K562 (cell line): ENCODE results near the gene GUCA2B. TPM values are rescaled to one million over a fixed set of nuclear protein-coding genes. Genes with fewer than 3 reads are reported as not detected.

Experiments used
- ATAC-seq: fragments of 200-7000 bp; cut with Tn5 transposase; 3 replicates; pipeline ENCODE4 v1.9.1; 2020; ENCODE audit warnings: moderate library complexity
- BruUV-seq: library from RNA; stranded (reverse); fragments of 400-500 nt; replicated peaks from 2 replicates; lab custom pipeline; 2021; lab: Mats Ljungman, UMichigan
- CTCF ChIA-PET: fragments of 300-600 bp; formaldehyde crosslinking; extraction: SDS; loops from one replicate; lab custom pipeline; 2021; ENCODE audit warnings: low intra/inter-chr PET ratio; lab: Yijun Ruan, JAX
- POLR2A ChIA-PET: fragments of 300-600, 350-650 bp; sonication (Branson Sonifier 250); formaldehyde crosslinking; extraction: SDS; loops from one replicate; lab custom pipeline; 2021; ENCODE audit warnings: antibody characterized with exemption, inconsistent platforms; lab: Yijun Ruan, JAX
- DNase-seq, 4 experiments: peaks; one replicate each; pipeline versions ENCODE4 v3.0.0 to v3.0.0-alpha.2; 2011 to 2018; ENCODE audit warnings: low spot score in 3 of 4, mixed read lengths in 3 of 4; ENCODE audit errors: extremely low read depth in 1 of 4
- FAIRE-seq: peaks from 2 replicates; lab custom pipeline; 2011; peaks lifted over from hg19 to GRCh38; lab: Jason Lieb, UNC
- H2AFZ ChIP-seq: 2 replicates; pipeline ENCODE4 v1.6.0; 2011; ENCODE audit warnings: low read depth, low read length, control low read depth, inconsistent platforms
- H3K27ac ChIP-seq: fragments of 200-600 bp; 3 replicates; pipeline ENCODE4 v1.8.0; 2011; ENCODE audit warnings: low read depth, mild to moderate bottlenecking, control low read depth, inconsistent platforms, low read length, moderate library complexity, mixed read lengths; ENCODE audit errors: extremely low read depth
- H3K27me3 ChIP-seq, 2 experiments: fragments of 300-600 bp in 1 of 2; 2 replicates in 1 of 2; 3 replicates in 1 of 2; pipeline versions ENCODE4 v1.6.0 to v1.8.0; 2011; ENCODE audit warnings: inconsistent platforms in 2 of 2, low read length in 2 of 2, mild to moderate bottlenecking in 1 of 2, mixed read lengths in 1 of 2, moderate library complexity in 1 of 2; ENCODE audit not compliant: control insufficient read depth in 2 of 2, insufficient read depth in 2 of 2
- H3K36me3 ChIP-seq: fragments of 300-600 bp; 3 replicates; pipeline ENCODE4 v1.8.0; 2011; ENCODE audit warnings: mild to moderate bottlenecking, low read length, inconsistent platforms; ENCODE audit not compliant: control insufficient read depth, insufficient read depth
- H3K4me1 ChIP-seq, 2 experiments: fragments of 200-600 bp in 1 of 2; replicated peaks in 1 of 2; 2 replicates in 1 of 2; 3 replicates in 1 of 2; pipeline versions ENCODE4 v1.5.1 to v1.8.0; 2011; ENCODE audit warnings: inconsistent platforms in 2 of 2, low read length in 2 of 2, mild to moderate bottlenecking in 1 of 2, mixed read lengths in 1 of 2, moderate library complexity in 1 of 2; ENCODE audit not compliant: control insufficient read depth in 2 of 2, insufficient read depth in 2 of 2
- H3K4me2 ChIP-seq: 2 replicates; pipeline ENCODE4 v1.6.1; 2011; ENCODE audit warnings: low read length, control low read depth, inconsistent platforms, mixed read lengths; ENCODE audit not compliant: insufficient read depth
- H3K4me3 ChIP-seq: fragments of 200-600 bp; sonication (generic), shearing (Covaris generic); 2 replicates; pipeline ENCODE4 v1.5.1; 2016; ENCODE audit warnings: control low read depth, inconsistent platforms
- H3K79me2 ChIP-seq: fragments of 200-600 bp; 3 replicates; pipeline ENCODE4 v1.8.0; 2011; ENCODE audit warnings: low read length, inconsistent platforms; ENCODE audit not compliant: control insufficient read depth, insufficient read depth
- H3K9ac ChIP-seq, 2 experiments: 2 replicates each; pipeline versions ENCODE4 v1.6.0 to v1.6.1; 2011; ENCODE audit warnings: low read depth in 2 of 2, low read length in 2 of 2, control low read depth in 1 of 2, inconsistent platforms in 1 of 2, mild to moderate bottlenecking in 1 of 2, mixed read lengths in 1 of 2; ENCODE audit not compliant: insufficient read depth in 1 of 2
- H3K9me1 ChIP-seq: one replicate; pipeline ENCODE4 v1.6.0; 2011; ENCODE audit warnings: inconsistent platforms, mild to moderate bottlenecking, low read length, moderate library complexity; ENCODE audit not compliant: control insufficient read depth, insufficient read depth
- H3K9me3 ChIP-seq: replicated peaks from 2 replicates; pipeline ENCODE4 v1.5.1; 2011; ENCODE audit warnings: low read depth, low read length, inconsistent platforms; ENCODE audit not compliant: control insufficient read depth, insufficient read depth
- H4K20me1 ChIP-seq: replicated peaks from 2 replicates; pipeline ENCODE4 v1.6.1; 2011; ENCODE audit warnings: low read length, inconsistent platforms, mixed read lengths; ENCODE audit not compliant: control insufficient read depth, insufficient read depth
- AFF1 ChIP-seq, 2 experiments: fragments of 450-650 bp; IDR thresholded peaks; 2 replicates each; pipeline ENCODE4 v1.6.1; 2018; ENCODE audit warnings: mild to moderate bottlenecking in 2 of 2, low read depth in 1 of 2; ENCODE audit not compliant: partially characterized antibody in 2 of 2
- E2F3 ChIP-seq: fragments of 250-450 bp; sonication (Bioruptor Pico); IDR thresholded peaks from 2 replicates; pipeline ENCODE4 v1.4.0; 2020; ENCODE audit warnings: mild to moderate bottlenecking
- GTF2F1 ChIP-seq: IDR thresholded peaks from 2 replicates; pipeline ENCODE4 v1.6.1; 2011; ENCODE audit warnings: low read depth, low read length, improper control_type of control experiment
- KAT2B ChIP-seq: IDR thresholded peaks from one replicate; pipeline ENCODE4 v1.6.1; 2012; ENCODE audit warnings: low read depth, mild to moderate bottlenecking, control low read depth, inconsistent platforms, low read length, moderate library complexity
- NEUROD1 ChIP-seq: fragments of 150-350 bp; IDR thresholded peaks from 2 replicates; pipeline ENCODE4 v1.6.1; 2014; ENCODE audit warnings: borderline replicate concordance, low read length, low read depth; ENCODE audit not compliant: partially characterized antibody
- SMARCA4 ChIP-seq: fragments of 450-650 bp; IDR thresholded peaks from 2 replicates; pipeline ENCODE4 v1.6.1; 2016
- SMC3 ChIP-seq: conservative IDR thresholded peaks from 2 replicates; pipeline ENCODE4 v1.6.1; 2011; ENCODE audit warnings: low read depth, low read length, improper control_type of control experiment; ENCODE audit not compliant: insufficient read depth
- ZNF57 ChIP-seq: fragments of 450-650 bp; formaldehyde crosslinking; IDR thresholded peaks from 2 replicates; pipeline ENCODE4 v1.4.0; 2020; ENCODE audit warnings: mild to moderate bottlenecking, moderate library complexity
- WGBS: fragments of 100-300 bp; shearing (Covaris generic); methylation state at CpG from one replicate; pipeline ENCODE4 v1.1.6; 2016; ENCODE audit warnings: low coverage, mixed read lengths; ENCODE audit not compliant: insufficient coverage; ENCODE audit errors: missing lambda C conversion rate; 5-methylcytosine and 5-hydroxymethylcytosine counted together
- in situ Hi-C: fragments of 300-500 bp; cut with MboI; formaldehyde crosslinking; loops from 4 replicates; pipeline ENCODE4 v1.15.0; 2018; ENCODE audit warnings: inconsistent platforms, mixed read lengths
- intact Hi-C: fragments of 100-400 bp; cut with micrococcal nuclease; formaldehyde crosslinking; loops from 2 replicates; pipeline ENCODE4 v1.14.2; 2022
- polyA plus RNA-seq, 8 experiments: library from polyadenylated mRNA; depleted of rRNA in 4 of 8; stranded (reverse) in 5 of 8; unstranded in 3 of 8; fragments of >200 nt; fragmentation: Nextera tagmentation in 2 of 8; fragmentation: Illumina TruSeq in 1 of 8; extraction: Ambion mirVana in 2 of 8; extraction: Trizol in 1 of 8; gene quantifications; 2 replicates each; pipeline versions ENCODE4 v1.2.1 to v1.2.3, GENCODE V29; 2011 to 2014; ENCODE audit warnings: inconsistent platforms in 1 of 8, missing spikeins in 1 of 8
- total RNA-seq, 7 experiments: library from RNA; depleted of rRNA in 6 of 7; stranded (reverse); fragments of >200 nt in 6 of 7; fragmentation: Illumina TruSeq in 2 of 7; extraction: Trizol in 2 of 7; gene quantifications; 2 replicates each; pipeline versions ENCODE4 v1.2.1 to v1.2.3, GENCODE V29; 2011 to 2021; ENCODE audit warnings: low replicate concordance in 1 of 7
- TF ChIP-seq, protein P1 (sequence below), 2 experiments: fragments of 450-650 bp; IDR thresholded peaks; 2 replicates each; pipeline ENCODE4 v1.6.1; 2016

The GUCA2B gene
- total and polyA plus RNA-seq, 9 of the 15 experiments (the other 6 are each of a cell fraction or from before 2014, with no cell fraction given), result not detected

DNA sequence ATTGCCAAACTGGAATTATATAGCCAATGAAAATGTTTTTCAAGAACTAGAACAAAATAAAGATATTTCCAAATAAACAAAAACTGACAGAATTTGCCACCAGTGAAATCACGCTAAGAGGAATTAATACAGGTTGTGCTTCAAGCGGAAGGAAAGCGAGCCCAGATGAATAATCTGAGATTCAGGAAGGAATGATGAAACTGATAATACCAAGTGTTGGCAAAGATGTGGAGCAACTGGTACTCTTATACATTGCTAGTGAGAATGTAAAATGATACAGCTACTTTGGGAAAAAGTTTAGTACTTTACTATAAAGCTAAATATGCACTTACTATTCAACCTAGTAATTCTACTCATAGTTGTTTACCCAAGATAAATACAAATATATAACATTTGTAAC, 30.8 kb upstream of the GUCA2B start (continued):
- TF ChIP-seq SMC3, result no peak
- no peak for TF ChIP-seq SMARCA4

DNA sequence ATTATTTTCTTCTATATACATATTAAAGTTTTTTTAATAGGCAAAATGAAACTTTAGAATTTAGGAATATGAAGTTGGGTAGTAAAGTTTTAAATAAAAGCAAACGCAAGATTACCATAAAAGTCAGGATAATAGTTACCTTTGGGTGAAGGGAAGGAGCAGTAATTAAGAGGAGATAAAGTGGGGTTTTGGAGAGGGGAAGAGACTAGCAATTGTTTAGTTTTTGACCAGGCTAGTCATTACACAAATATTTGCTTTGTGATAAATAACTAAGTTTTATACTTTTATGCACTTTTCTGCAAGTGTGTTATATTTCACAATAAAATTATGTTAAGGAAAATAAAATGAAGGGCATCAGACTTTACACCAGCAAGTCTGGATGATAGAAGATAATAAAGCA, 27.7 kb upstream of the GUCA2B start:
- H3K4me2 ChIP-seq, result no peak overlapping the region
- TF ChIP-seq NEUROD1, result no peak
- no peak for TF ChIP-seq AFF1 (IDR thresholded peaks at IDR 0.05; ENCODE audit: low read depth in 1 of 2, partially characterized antibody in 2 of 2)
- no peak for TF ChIP-seq E2F3
- TF ChIP-seq, protein P1, sequence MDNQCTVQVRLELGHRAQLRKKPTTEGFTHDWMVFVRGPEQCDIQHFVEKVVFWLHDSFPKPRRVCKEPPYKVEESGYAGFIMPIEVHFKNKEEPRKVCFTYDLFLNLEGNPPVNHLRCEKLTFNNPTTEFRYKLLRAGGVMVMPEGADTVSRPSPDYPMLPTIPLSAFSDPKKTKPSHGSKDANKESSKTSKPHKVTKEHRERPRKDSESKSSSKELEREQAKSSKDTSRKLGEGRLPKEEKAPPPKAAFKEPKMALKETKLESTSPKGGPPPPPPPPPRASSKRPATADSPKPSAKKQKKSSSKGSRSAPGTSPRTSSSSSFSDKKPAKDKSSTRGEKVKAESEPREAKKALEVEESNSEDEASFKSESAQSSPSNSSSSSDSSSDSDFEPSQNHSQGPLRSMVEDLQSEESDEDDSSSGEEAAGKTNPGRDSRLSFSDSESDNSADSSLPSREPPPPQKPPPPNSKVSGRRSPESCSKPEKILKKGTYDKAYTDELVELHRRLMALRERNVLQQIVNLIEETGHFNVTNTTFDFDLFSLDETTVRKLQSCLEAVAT (IDR thresholded peaks at IDR 0.05), result no peak
- TF ChIP-seq ZNF57, result no peak
- no peak for TF ChIP-seq KAT2B
- TF ChIP-seq GTF2F1, result no peak
- TF ChIP-seq, all 486 proteins: peak for 0
- POLR2A ChIA-PET, result no interaction called here
- in situ Hi-C loops (loop anchor here (25.0 kb wide), 1 partner anchor 313 kb away; no protein-coding TSS in a partner anchor), intact Hi-C loops (no loop called here)
- CTCF ChIA-PET, result interaction anchor here (0.5 kb wide), 1 partner anchor 68 kb away, joined by 3 read pairs; no protein-coding TSS in a partner anchor
- Histone ChIP-seq H4K20me1 (no peaks in the 10 kb centered on the region), H3K4me3 (no peak overlapping the region), H3K27me3 (peaks cover 8 to 19% of the 10 kb centered on the region in 2 experiments; a peak in 3 of 5 replicates), H3K9ac (no peak overlapping the region), H3K36me3 (no peaks in the 10 kb centered on the region), H2AFZ (no peak overlapping the region), H3K9me3 (no peaks in the 10 kb centered on the region), H3K27ac (no peak overlapping the region), H3K9me1 (no peaks in the 10 kb centered on the region), H3K4me1 (no peaks in the 10 kb centered on the region), H3K79me2 (no peaks in the 10 kb centered on the region)
- no TSS peak for BruUV-seq
- ATAC-seq (no peak), FAIRE-seq (no peak), DNase-seq (no peak)
- WGBS, result 4% methylated on average over 1 of the region's 1 CpG
